ENCODE measurements around the gene RABEPK. TPM values are rescaled to one million over a fixed set of nuclear protein-coding genes. Genes with fewer than 3 reads are reported as not detected.

Gene RABEPK
- total RNA-seq, 2 donors from 2014 or later = 24.1 to 36.7 TPM

DNA sequence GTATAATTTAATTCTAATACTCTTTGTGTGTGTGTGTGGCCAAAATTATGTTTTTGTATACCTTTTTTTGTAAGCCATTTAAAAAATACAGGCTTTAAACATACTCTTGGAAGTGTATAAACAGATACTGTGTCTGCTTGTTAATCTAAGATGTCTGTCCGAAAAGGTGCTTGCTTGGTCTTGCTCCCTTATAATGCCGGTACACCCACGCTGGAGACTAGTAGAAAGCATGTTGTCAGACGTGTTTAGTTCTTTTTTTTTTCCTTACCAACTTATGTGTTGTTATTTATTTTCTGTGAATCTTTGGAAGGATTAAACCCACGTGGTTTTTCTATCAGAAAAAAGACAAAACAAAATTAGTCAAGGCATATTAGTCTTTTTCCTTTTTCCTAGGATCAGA is 70.7 kb downstream of the RABEPK start:
- no peak for DNase-seq (ENCODE audit: low spot score)
- H3K27me3 Mint-ChIP-seq = no peaks in the 10 kb centered on the region
- H3K4me3 Mint-ChIP-seq = no peak overlapping the region
- H3K27ac Mint-ChIP-seq = no peak overlapping the region
- peaks cover 8 to 9% of the 10 kb centered on the region in 2 donors for H3K4me1 Mint-ChIP-seq (ENCODE audit: low read depth in 2 of 2)
- no peaks in the 10 kb centered on the region for H3K36me3 Mint-ChIP-seq
- ATAC-seq = no peak
- H3K9me3 Mint-ChIP-seq = no peaks in the 10 kb centered on the region

DNA sequence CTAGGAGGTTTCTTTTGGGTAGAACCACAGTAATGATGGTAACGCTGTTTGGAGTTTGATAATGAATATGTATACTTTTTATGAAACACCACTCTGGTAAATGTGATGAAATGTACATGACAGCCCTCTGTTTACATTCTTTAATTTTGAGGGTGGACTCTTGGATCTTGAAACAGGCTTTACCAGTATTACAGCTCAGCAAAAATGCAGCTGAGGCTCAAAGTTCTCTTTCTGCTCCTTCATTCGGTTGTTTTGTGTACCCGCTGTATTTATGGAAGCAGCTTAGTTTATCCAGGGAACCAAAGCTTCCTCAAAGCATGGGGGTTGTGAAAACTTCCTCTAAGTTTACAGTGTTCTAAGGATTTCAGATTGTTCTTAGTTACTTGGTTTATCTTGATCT is 72.4 kb downstream of the RABEPK start:
- Mint-ChIP-seq H3K4me3 (no peak overlapping the region), H3K27ac (no peak overlapping the region), H3K9me3 (no peaks in the 10 kb centered on the region), H3K4me1 (ENCODE audit: low read depth in 2 of 2) (peaks cover 8 to 13% of the 10 kb centered on the region in 2 donors), H3K36me3 (no peaks in the 10 kb centered on the region), H3K27me3 (no peaks in the 10 kb centered on the region)
- ATAC-seq = no peak
- DNase-seq (ENCODE audit: low spot score) = no peak

- ATAC-seq = no peak
- no peak for DNase-seq (ENCODE audit: low spot score)
- no peaks in the 10 kb centered on the region for H3K36me3 Mint-ChIP-seq
- no peak overlapping the region for H3K4me3 Mint-ChIP-seq
- H3K9me3 Mint-ChIP-seq = no peaks in the 10 kb centered on the region
- H3K4me1 Mint-ChIP-seq (ENCODE audit: low read depth in 2 of 2) = peaks cover 8 to 10% of the 10 kb centered on the region in 2 donors
- no peak overlapping the region for H3K27ac Mint-ChIP-seq
- H3K27me3 Mint-ChIP-seq = no peaks in the 10 kb centered on the region
Measured at GRCh38 chr9:125276771-125277170, 76.4 kb downstream of the RABEPK start.

DNA sequence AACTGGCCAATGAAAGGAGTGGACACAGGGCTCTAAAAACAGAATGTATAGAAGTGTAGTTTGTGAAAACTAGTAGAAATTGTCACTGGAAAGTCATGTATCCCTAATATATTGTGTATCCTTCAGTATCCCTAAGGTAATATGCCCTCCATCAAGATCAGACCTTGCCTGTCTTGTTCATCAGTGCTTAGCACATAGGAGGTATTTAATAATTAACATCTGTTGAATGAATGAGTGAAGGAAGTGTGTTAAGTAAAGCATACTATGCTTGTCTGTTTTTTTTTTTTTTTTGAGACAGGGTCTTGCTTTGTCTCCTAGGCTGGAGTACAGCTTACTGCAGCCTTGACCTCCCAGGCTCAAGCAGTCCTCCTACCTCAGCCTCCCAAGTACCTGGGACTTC is 77.1 kb downstream of the RABEPK start:
- no peak for ATAC-seq
- Mint-ChIP-seq H3K27me3 (no peaks in the 10 kb centered on the region), H3K9me3 (no peaks in the 10 kb centered on the region), H3K27ac (no peak overlapping the region), H3K4me1 (ENCODE audit: low read depth in 2 of 2) (peaks cover 8 to 10% of the 10 kb centered on the region in 2 donors), H3K36me3 (no peaks in the 10 kb centered on the region), H3K4me3 (no peak overlapping the region)
- no peak for DNase-seq (ENCODE audit: low spot score)

DNA sequence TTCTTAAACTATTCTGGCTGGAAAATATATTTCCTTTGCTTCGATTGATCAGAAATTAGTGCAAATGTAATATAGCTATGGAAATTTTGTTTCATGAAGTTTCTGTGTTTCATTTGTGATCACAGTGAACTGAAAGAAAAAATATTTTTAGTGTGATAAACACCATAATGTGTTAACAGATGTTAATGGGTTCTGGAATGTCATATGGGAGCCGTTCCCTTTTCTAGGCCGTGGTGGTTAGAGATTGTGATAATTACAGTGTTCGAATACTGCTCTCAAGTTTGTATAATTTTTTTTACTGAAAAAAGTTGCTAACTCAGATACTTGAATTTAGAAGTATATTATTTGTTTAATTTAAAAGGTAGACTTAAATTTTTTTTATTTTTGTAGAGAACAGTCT is 80.6 kb downstream of the RABEPK start:
- H3K27me3 Mint-ChIP-seq = no peaks in the 10 kb centered on the region
- H3K9me3 Mint-ChIP-seq = no peaks in the 10 kb centered on the region
- ATAC-seq = no peak
- H3K27ac Mint-ChIP-seq = no peak overlapping the region
- no peak overlapping the region for H3K4me3 Mint-ChIP-seq
- no peak for DNase-seq (ENCODE audit: low spot score)
- peaks cover 0 to 4% of the 10 kb centered on the region in 2 donors for H3K4me1 Mint-ChIP-seq (ENCODE audit: low read depth in 2 of 2)
- H3K36me3 Mint-ChIP-seq = no peaks in the 10 kb centered on the region

Other genes with a start within 250 kb of the RABEPK start
- 10 to 100 TPM in 1 of 2 donors, 1 to 10 TPM in 1; 5.4 to 13.0 TPM for gene SCAI, start 57.0 kb upstream of the RABEPK start, total RNA-seq
- 10 to 100 TPM; 47.5 to 50.5 TPM for gene PPP6C, start 10.7 kb upstream of the RABEPK start, total RNA-seq
- 100 to 1,000 TPM; 319 to 344 TPM for gene HSPA5, start 40.8 kb downstream of the RABEPK start, total RNA-seq
- 10 to 100 TPM; 57.8 to 71.7 TPM for gene GAPVD1, start 61.3 kb downstream of the RABEPK start, total RNA-seq